Breast epithelium (tissue), 3 donors: ENCODE results near the gene DUOX2.
"Not testable (repeated sequence)": the region's sequence is repeated elsewhere in the genome, so short reads cannot be mapped to it uniquely, and the experiment has no call there.

Experiments
- CTCF ChIP-seq, 3 donors: fragments of 450-650 bp; IDR thresholded peaks; one replicate each; pipeline ENCODE4 v1.5.1; 2016 to 2017; ENCODE audit warnings: antibody characterized with exemption in 3 of 3, mild to moderate bottlenecking in 3 of 3, moderate library complexity in 3 of 3
- POLR2A ChIP-seq: fragments of 450-650 bp; IDR thresholded peaks from one replicate; pipeline ENCODE4 v1.6.1; 2016; ENCODE audit warnings: antibody characterized with exemption, mild to moderate bottlenecking, moderate library complexity
- POLR2AphosphoS5 ChIP-seq, 3 donors: sonication (generic); formaldehyde crosslinking; IDR thresholded peaks; one replicate each; pipeline ENCODE4 v1.6.1; 2017; ENCODE audit warnings: antibody characterized with exemption in 3 of 3

- not testable (repeated sequence) for TF ChIP-seq POLR2AphosphoS5 (IDR thresholded peaks at IDR 0.05); POLR2A; CTCF (IDR thresholded peaks at IDR 0.05)
These were observed 44.0 kb downstream of the DUOX2 start for GRCh38 chr15:45069942-45070360.
